HS-5 (cell line): Measurements from ENCODE around the gene GPRC5B.

Experiments used
- DNase-seq: peaks from one replicate; pipeline ENCODE4 v3.0.0-alpha.2; 2012; ENCODE audit warnings: low read depth

GPRC5B gene

GRCh38 chr16:19872179-19872863, 12.3 kb downstream of the GPRC5B start:
- DNase-seq: no peak

- no peak for DNase-seq
Measured at GRCh38 chr16:19871721-19872120, 12.9 kb downstream of the GPRC5B start.

GRCh38 chr16:19868421-19868820, 16.2 kb downstream of the GPRC5B start:
- no peak for DNase-seq

- no peak for DNase-seq
Measured at GRCh38 chr16:19864566-19864965, 20.1 kb downstream of the GPRC5B start.

- no peak for DNase-seq
Measured at GRCh38 chr16:19863990-19864389, 20.7 kb downstream of the GPRC5B start.

GRCh38 chr16:19861811-19862327, 22.8 kb downstream of the GPRC5B start:
- DNase-seq: no peak

- no peak for DNase-seq
Measured at GRCh38 chr16:19861133-19861532, 23.5 kb downstream of the GPRC5B start.

- no peak for DNase-seq
Measured at GRCh38 chr16:19860166-19861041, 24.2 kb downstream of the GPRC5B start.

GRCh38 chr16:19859603-19860002, 25.0 kb downstream of the GPRC5B start:
- DNase-seq: no peak

- no peak for DNase-seq
Measured at GRCh38 chr16:19859166-19859565, 25.5 kb downstream of the GPRC5B start.

GRCh38 chr16:19858340-19859018, 26.2 kb downstream of the GPRC5B start:
- no peak for DNase-seq

GRCh38 chr16:19857593-19858339, 26.9 kb downstream of the GPRC5B start:
- DNase-seq: no peak

GRCh38 chr16:19856120-19856519, 28.5 kb downstream of the GPRC5B start:
- DNase-seq: no peak

- no peak for DNase-seq
Measured at GRCh38 chr16:19854543-19854876, 30.1 kb downstream of the GPRC5B start.

- no peak for DNase-seq
Measured at GRCh38 chr16:19853742-19854542, 30.7 kb downstream of the GPRC5B start.

GRCh38 chr16:19853132-19853741, 31.4 kb downstream of the GPRC5B start:
- DNase-seq: no peak

- no peak for DNase-seq
Measured at GRCh38 chr16:19851476-19851875, 33.2 kb downstream of the GPRC5B start.

GRCh38 chr16:19850131-19850817, 34.4 kb downstream of the GPRC5B start:
- no peak for DNase-seq

GRCh38 chr16:19848756-19849155, 35.9 kb downstream of the GPRC5B start:
- DNase-seq: no peak

GRCh38 chr16:19846436-19846835, 38.2 kb downstream of the GPRC5B start:
- DNase-seq: no peak
